Measurements from ENCODE around the gene STK11. TPM values are rescaled to one million over a fixed set of nuclear protein-coding genes. Genes with fewer than 3 reads are reported as not detected.

The STK11 gene
- total RNA-seq, 2 donors from 2014 or later = 60.2 to 70.0 TPM

- Histone ChIP-seq H3K27me3 (replicated peaks; ENCODE audit: insufficient read depth) (no peaks in the 10 kb centered on the region), H3K9me3 (no peaks in the 10 kb centered on the region), H3K36me3 (peaks cover 6% of the 10 kb centered on the region), H3K27ac (no peak overlapping the region), H3K4me3 (no peak overlapping the region), H3K4me1 (ENCODE audit: control insufficient read depth in 1 of 2, low read depth in 2 of 2) (peaks cover 12 to 27% of the 10 kb centered on the region in 2 donors)
- ATAC-seq (ENCODE audit: insufficient number of reproducible peaks, low FRiP score, low read depth) (no peak), DNase-seq (ENCODE audit: low spot score) (no peak)
- TF ChIP-seq CTCF (IDR thresholded peaks at IDR 0.05) = no peak
These were observed 34.4 kb upstream of the STK11 start for GRCh38 chr19:1170938-1171754.

- Histone ChIP-seq H3K36me3 (peaks cover 4% of the 10 kb centered on the region), H3K27ac (peak overlapping the region; percentile 63 to 94), H3K4me3 (peak overlapping the region; percentile 96), H3K27me3 (replicated peaks; ENCODE audit: insufficient read depth) (no peaks in the 10 kb centered on the region), H3K9me3 (no peaks in the 10 kb centered on the region), H3K4me1 (ENCODE audit: control insufficient read depth in 1 of 2, low read depth in 2 of 2) (peaks cover 13 to 29% of the 10 kb centered on the region in 2 donors)
- DNase-seq (ENCODE audit: low spot score) (no peak), ATAC-seq (ENCODE audit: insufficient number of reproducible peaks, low FRiP score, low read depth) (no peak)
- TF ChIP-seq CTCF (IDR thresholded peaks at IDR 0.05) = no peak
These were observed 33.7 kb upstream of the STK11 start for GRCh38 chr19:1171755-1172352.

- no peaks in the 10 kb centered on the region for H3K36me3 ChIP-seq
- TF ChIP-seq CTCF (IDR thresholded peaks at IDR 0.05) = no peak
- ATAC-seq (ENCODE audit: insufficient number of reproducible peaks, low FRiP score, low read depth) (no peak), DNase-seq (ENCODE audit: low spot score) (no peak)
- H3K4me1 ChIP-seq (ENCODE audit: control insufficient read depth in 1 of 2, low read depth in 2 of 2) = peaks cover 20 to 36% of the 10 kb centered on the region in 2 donors
- peak overlapping the region; percentile 85 to 94 for H3K27ac ChIP-seq
- H3K27me3 ChIP-seq (replicated peaks; ENCODE audit: insufficient read depth) = no peaks in the 10 kb centered on the region
- H3K9me3 ChIP-seq = no peaks in the 10 kb centered on the region
- H3K4me3 ChIP-seq = peak overlapping the region; percentile 96
These were observed 33.0 kb upstream of the STK11 start for GRCh38 chr19:1172353-1173158.

- DNase-seq (ENCODE audit: low spot score) = no peak
- H3K4me1 ChIP-seq (ENCODE audit: control insufficient read depth in 1 of 2, low read depth in 2 of 2) = peaks cover 20 to 41% of the 10 kb centered on the region in 2 donors
- H3K27ac ChIP-seq = peak overlapping the region; percentile 85 to 94
- peak overlapping the region; percentile 96 for H3K4me3 ChIP-seq
- no peaks in the 10 kb centered on the region for H3K36me3 ChIP-seq
- no peaks in the 10 kb centered on the region for H3K27me3 ChIP-seq (replicated peaks; ENCODE audit: insufficient read depth)
- no peaks in the 10 kb centered on the region for H3K9me3 ChIP-seq
- no peak for TF ChIP-seq CTCF (IDR thresholded peaks at IDR 0.05)
- no peak for ATAC-seq (ENCODE audit: insufficient number of reproducible peaks, low FRiP score, low read depth)
These were observed 32.3 kb upstream of the STK11 start for GRCh38 chr19:1173159-1173844.
